ENCODE data around the gene ADAMTS19. TPM values are rescaled to one million over a fixed set of nuclear protein-coding genes. Genes with fewer than 3 reads are reported as not detected.

Gene ADAMTS19
- total RNA-seq, 1 donor from 2014 or later, result 22.1 TPM

- DNase-seq, result no peak
- TF ChIP-seq, protein P1, sequence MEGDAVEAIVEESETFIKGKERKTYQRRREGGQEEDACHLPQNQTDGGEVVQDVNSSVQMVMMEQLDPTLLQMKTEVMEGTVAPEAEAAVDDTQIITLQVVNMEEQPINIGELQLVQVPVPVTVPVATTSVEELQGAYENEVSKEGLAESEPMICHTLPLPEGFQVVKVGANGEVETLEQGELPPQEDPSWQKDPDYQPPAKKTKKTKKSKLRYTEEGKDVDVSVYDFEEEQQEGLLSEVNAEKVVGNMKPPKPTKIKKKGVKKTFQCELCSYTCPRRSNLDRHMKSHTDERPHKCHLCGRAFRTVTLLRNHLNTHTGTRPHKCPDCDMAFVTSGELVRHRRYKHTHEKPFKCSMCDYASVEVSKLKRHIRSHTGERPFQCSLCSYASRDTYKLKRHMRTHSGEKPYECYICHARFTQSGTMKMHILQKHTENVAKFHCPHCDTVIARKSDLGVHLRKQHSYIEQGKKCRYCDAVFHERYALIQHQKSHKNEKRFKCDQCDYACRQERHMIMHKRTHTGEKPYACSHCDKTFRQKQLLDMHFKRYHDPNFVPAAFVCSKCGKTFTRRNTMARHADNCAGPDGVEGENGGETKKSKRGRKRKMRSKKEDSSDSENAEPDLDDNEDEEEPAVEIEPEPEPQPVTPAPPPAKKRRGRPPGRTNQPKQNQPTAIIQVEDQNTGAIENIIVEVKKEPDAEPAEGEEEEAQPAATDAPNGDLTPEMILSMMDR (IDR thresholded peaks at IDR 0.05; ENCODE audit: partially characterized antibody, unreplicated experiment), result no peak
- H3K27me3 Mint-ChIP-seq (ENCODE audit: unreplicated experiment), result peaks cover 1% of the 10 kb centered on the region
- no peak overlapping the region for H3K27ac Mint-ChIP-seq (ENCODE audit: unreplicated experiment)
- no peaks in the 10 kb centered on the region for H3K4me1 Mint-ChIP-seq (ENCODE audit: low read depth, unreplicated experiment)
- H3K36me3 Mint-ChIP-seq (ENCODE audit: unreplicated experiment), result no peaks in the 10 kb centered on the region
- H3K9me3 Mint-ChIP-seq (ENCODE audit: unreplicated experiment), result no peaks in the 10 kb centered on the region
- no peak overlapping the region for H3K4me3 Mint-ChIP-seq (ENCODE audit: unreplicated experiment)
Observed at GRCh38 chr5:129661366-129662035, 201.4 kb downstream of the ADAMTS19 start.

GRCh38 chr5:129664336-129664937 lies 204.3 kb downstream of the ADAMTS19 start:
- no peak overlapping the region for H3K27ac Mint-ChIP-seq (ENCODE audit: unreplicated experiment)
- no peak overlapping the region for H3K4me3 Mint-ChIP-seq (ENCODE audit: unreplicated experiment)
- H3K9me3 Mint-ChIP-seq (ENCODE audit: unreplicated experiment), result no peaks in the 10 kb centered on the region
- peak; percentile 61 for DNase-seq
- H3K27me3 Mint-ChIP-seq (ENCODE audit: unreplicated experiment), result peaks cover 1% of the 10 kb centered on the region
- no peaks in the 10 kb centered on the region for H3K4me1 Mint-ChIP-seq (ENCODE audit: low read depth, unreplicated experiment)
- TF ChIP-seq, protein P1 (IDR thresholded peaks at IDR 0.05; ENCODE audit: partially characterized antibody, unreplicated experiment), result peak; percentile 93
- H3K36me3 Mint-ChIP-seq (ENCODE audit: unreplicated experiment), result peaks cover 4% of the 10 kb centered on the region

- DNase-seq, result no peak
- Mint-ChIP-seq H3K4me3 (ENCODE audit: unreplicated experiment) (no peak overlapping the region), H3K36me3 (ENCODE audit: unreplicated experiment) (peaks cover 4% of the 10 kb centered on the region), H3K27me3 (ENCODE audit: unreplicated experiment) (no peaks in the 10 kb centered on the region), H3K9me3 (ENCODE audit: unreplicated experiment) (no peaks in the 10 kb centered on the region), H3K27ac (ENCODE audit: unreplicated experiment) (no peak overlapping the region), H3K4me1 (ENCODE audit: low read depth, unreplicated experiment) (peaks cover 4% of the 10 kb centered on the region)
- TF ChIP-seq, protein P1 (IDR thresholded peaks at IDR 0.05; ENCODE audit: partially characterized antibody, unreplicated experiment), result no peak
Observed at GRCh38 chr5:129670957-129671500, 210.9 kb downstream of the ADAMTS19 start.

- peaks cover 4% of the 10 kb centered on the region for H3K4me1 Mint-ChIP-seq (ENCODE audit: low read depth, unreplicated experiment)
- H3K9me3 Mint-ChIP-seq (ENCODE audit: unreplicated experiment), result no peaks in the 10 kb centered on the region
- TF ChIP-seq, protein P1 (IDR thresholded peaks at IDR 0.05; ENCODE audit: partially characterized antibody, unreplicated experiment), result no peak
- no peak for DNase-seq
- H3K36me3 Mint-ChIP-seq (ENCODE audit: unreplicated experiment), result peaks cover 4% of the 10 kb centered on the region
- H3K27me3 Mint-ChIP-seq (ENCODE audit: unreplicated experiment), result no peaks in the 10 kb centered on the region
- H3K4me3 Mint-ChIP-seq (ENCODE audit: unreplicated experiment), result no peak overlapping the region
- no peak overlapping the region for H3K27ac Mint-ChIP-seq (ENCODE audit: unreplicated experiment)
Observed at GRCh38 chr5:129672006-129672405, 211.9 kb downstream of the ADAMTS19 start.

DNA sequence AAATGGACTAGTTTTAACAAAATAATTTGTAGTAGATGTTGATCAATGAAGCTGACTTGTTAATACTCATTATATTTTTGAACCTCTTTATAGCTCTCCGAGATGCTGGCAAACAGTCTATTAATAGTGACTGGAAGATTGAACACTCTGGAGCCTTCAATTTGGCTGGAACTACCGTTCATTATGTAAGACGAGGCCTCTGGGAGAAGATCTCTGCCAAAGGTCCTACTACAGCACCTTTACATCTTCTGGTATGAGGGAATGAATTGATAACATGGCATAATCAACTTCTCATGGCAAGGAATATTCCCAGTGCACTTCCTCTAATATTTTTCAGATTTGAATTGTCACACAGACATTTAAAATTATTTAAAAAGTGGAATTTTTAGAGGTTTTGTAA lies 219.6 kb downstream of the ADAMTS19 start:
- no peaks in the 10 kb centered on the region for H3K27me3 Mint-ChIP-seq (ENCODE audit: unreplicated experiment)
- DNase-seq, result no peak
- H3K4me1 Mint-ChIP-seq (ENCODE audit: low read depth, unreplicated experiment), result no peaks in the 10 kb centered on the region
- no peak overlapping the region for H3K4me3 Mint-ChIP-seq (ENCODE audit: unreplicated experiment)
- H3K36me3 Mint-ChIP-seq (ENCODE audit: unreplicated experiment), result no peaks in the 10 kb centered on the region
- H3K9me3 Mint-ChIP-seq (ENCODE audit: unreplicated experiment), result no peaks in the 10 kb centered on the region
- TF ChIP-seq, protein P1 (IDR thresholded peaks at IDR 0.05; ENCODE audit: partially characterized antibody, unreplicated experiment), result no peak
- no peak overlapping the region for H3K27ac Mint-ChIP-seq (ENCODE audit: unreplicated experiment)
